ENCODE results near the gene MUCL3.

DNA sequence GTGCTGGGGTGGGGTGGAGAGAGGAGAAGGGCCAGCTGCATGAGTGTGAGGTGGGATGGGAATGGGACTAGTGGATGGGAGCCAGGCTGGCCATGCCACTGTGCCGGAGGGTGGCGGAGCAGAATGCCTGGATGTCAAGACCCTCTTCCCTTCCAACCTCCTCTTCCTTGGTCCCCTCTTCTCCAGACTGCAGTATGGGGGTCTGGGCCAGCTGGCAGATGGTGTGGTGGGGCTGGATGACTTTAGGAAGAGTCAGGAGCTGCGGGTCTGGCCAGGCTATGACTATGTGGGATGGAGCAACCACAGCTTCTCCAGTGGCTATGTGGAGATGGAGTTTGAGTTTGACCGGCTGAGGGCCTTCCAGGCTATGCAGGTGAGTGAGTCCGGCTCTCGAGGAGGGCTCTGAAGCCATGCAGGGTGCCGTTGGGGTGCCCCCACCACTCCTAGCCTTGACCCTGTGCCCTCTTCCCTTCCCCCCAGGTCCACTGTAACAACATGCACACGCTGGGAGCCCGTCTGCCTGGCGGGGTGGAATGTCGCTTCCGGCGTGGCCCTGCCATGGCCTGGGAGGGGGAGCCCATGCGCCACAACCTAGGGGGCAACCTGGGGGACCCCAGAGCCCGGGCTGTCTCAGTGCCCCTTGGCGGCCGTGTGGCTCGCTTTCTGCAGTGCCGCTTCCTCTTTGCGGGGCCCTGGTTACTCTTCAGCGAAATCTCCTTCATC, 48.8 kb upstream of the MUCL3 start:
- TF ChIP-seq CTCF (IDR thresholded peaks at IDR 0.05) (no peak), POLR2A (IDR thresholded peaks at IDR 0.05) (no peak)
